GM21381 (cell line): ENCODE results near the gene SCFD2.

Experiments
- ATAC-seq: cut with Tn5 transposase; IDR thresholded peaks from one replicate; pipeline ENCODE4 v1.9.1; 2021; ENCODE audit warnings: mild to moderate bottlenecking, moderate library complexity; ENCODE audit not compliant: unreplicated experiment

The SCFD2 gene

GRCh38 chr4:52966781-52967180, 399.1 kb downstream of the SCFD2 start:
- ATAC-seq = no peak

GRCh38 chr4:52966172-52966571, 399.7 kb downstream of the SCFD2 start:
- ATAC-seq = no peak

- no peak for ATAC-seq
Measured at GRCh38 chr4:52964561-52965101, 401.2 kb downstream of the SCFD2 start.

- ATAC-seq = no peak
Measured at GRCh38 chr4:52964011-52964410, 401.9 kb downstream of the SCFD2 start.

- no peak for ATAC-seq
Measured at GRCh38 chr4:52962721-52963120, 403.1 kb downstream of the SCFD2 start.

GRCh38 chr4:52961666-52962412, 404.0 kb downstream of the SCFD2 start:
- no peak for ATAC-seq

GRCh38 chr4:52959541-52959940, 406.3 kb downstream of the SCFD2 start:
- ATAC-seq = no peak

- no peak for ATAC-seq
Measured at GRCh38 chr4:52957835-52958631, 407.8 kb downstream of the SCFD2 start.

GRCh38 chr4:52957220-52957686, 408.6 kb downstream of the SCFD2 start:
- ATAC-seq = no peak

GRCh38 chr4:52956691-52957090, 409.2 kb downstream of the SCFD2 start:
- ATAC-seq = no peak

- ATAC-seq = no peak
Measured at GRCh38 chr4:52954560-52955170, 411.2 kb downstream of the SCFD2 start.

GRCh38 chr4:52952540-52952939, 413.3 kb downstream of the SCFD2 start:
- no peak for ATAC-seq

GRCh38 chr4:52951016-52951415, 414.8 kb downstream of the SCFD2 start:
- ATAC-seq = no peak

- no peak for ATAC-seq
Measured at GRCh38 chr4:52950226-52950625, 415.6 kb downstream of the SCFD2 start.

GRCh38 chr4:52949336-52949735, 416.5 kb downstream of the SCFD2 start:
- ATAC-seq = no peak

- ATAC-seq = no peak
Measured at GRCh38 chr4:52948057-52948423, 417.8 kb downstream of the SCFD2 start.

GRCh38 chr4:52947401-52948056, 418.3 kb downstream of the SCFD2 start:
- ATAC-seq = no peak

GRCh38 chr4:52946855-52947254, 419.0 kb downstream of the SCFD2 start:
- no peak for ATAC-seq

- ATAC-seq = no peak
Measured at GRCh38 chr4:52945982-52946381, 419.9 kb downstream of the SCFD2 start.

- no peak for ATAC-seq
Measured at GRCh38 chr4:52945326-52945898, 420.4 kb downstream of the SCFD2 start.

- ATAC-seq = no peak
Measured at GRCh38 chr4:52943677-52944076, 422.2 kb downstream of the SCFD2 start.
